AG10803 (cell line): Measurements from ENCODE around the gene PODXL2.

Experiments used
- DNase-seq: peaks from one replicate; pipeline ENCODE4 v3.0.0; 2010; ENCODE audit warnings: low read depth
- H3K4me3 ChIP-seq: 2 replicates; pipeline ENCODE4 v1.5.1; 2011; ENCODE audit warnings: mild to moderate bottlenecking, low read length, control low read depth
- TF ChIP-seq, protein P1 (sequence below): conservative IDR thresholded peaks from 2 replicates; pipeline ENCODE4 v1.5.1; 2011; ENCODE audit warnings: mild to moderate bottlenecking, low read length, control low read depth, inconsistent platforms

Gene PODXL2

DNA sequence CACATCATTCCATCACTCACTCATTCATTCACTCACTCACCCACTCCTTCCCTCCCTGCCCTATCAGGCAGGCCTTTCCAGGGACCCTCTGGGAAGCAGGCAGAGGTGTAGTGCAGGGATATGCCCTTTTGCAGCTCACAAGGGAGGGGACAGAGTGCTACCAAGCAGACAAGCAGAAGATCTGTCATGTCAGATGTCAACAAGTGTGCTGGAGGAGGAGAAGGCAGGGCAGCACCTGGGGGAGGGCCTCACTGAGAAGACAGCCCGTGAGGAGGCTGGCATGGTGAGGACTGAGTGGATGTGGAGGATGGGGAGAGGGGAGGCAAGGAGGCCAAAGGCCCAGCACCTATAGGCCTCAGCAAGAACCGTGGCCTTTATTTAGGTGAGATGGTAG, 59.0 kb downstream of the PODXL2 start:
- TF ChIP-seq, protein P1, sequence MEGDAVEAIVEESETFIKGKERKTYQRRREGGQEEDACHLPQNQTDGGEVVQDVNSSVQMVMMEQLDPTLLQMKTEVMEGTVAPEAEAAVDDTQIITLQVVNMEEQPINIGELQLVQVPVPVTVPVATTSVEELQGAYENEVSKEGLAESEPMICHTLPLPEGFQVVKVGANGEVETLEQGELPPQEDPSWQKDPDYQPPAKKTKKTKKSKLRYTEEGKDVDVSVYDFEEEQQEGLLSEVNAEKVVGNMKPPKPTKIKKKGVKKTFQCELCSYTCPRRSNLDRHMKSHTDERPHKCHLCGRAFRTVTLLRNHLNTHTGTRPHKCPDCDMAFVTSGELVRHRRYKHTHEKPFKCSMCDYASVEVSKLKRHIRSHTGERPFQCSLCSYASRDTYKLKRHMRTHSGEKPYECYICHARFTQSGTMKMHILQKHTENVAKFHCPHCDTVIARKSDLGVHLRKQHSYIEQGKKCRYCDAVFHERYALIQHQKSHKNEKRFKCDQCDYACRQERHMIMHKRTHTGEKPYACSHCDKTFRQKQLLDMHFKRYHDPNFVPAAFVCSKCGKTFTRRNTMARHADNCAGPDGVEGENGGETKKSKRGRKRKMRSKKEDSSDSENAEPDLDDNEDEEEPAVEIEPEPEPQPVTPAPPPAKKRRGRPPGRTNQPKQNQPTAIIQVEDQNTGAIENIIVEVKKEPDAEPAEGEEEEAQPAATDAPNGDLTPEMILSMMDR = no peak
- no peak for DNase-seq
- no peak overlapping the region for H3K4me3 ChIP-seq

DNA sequence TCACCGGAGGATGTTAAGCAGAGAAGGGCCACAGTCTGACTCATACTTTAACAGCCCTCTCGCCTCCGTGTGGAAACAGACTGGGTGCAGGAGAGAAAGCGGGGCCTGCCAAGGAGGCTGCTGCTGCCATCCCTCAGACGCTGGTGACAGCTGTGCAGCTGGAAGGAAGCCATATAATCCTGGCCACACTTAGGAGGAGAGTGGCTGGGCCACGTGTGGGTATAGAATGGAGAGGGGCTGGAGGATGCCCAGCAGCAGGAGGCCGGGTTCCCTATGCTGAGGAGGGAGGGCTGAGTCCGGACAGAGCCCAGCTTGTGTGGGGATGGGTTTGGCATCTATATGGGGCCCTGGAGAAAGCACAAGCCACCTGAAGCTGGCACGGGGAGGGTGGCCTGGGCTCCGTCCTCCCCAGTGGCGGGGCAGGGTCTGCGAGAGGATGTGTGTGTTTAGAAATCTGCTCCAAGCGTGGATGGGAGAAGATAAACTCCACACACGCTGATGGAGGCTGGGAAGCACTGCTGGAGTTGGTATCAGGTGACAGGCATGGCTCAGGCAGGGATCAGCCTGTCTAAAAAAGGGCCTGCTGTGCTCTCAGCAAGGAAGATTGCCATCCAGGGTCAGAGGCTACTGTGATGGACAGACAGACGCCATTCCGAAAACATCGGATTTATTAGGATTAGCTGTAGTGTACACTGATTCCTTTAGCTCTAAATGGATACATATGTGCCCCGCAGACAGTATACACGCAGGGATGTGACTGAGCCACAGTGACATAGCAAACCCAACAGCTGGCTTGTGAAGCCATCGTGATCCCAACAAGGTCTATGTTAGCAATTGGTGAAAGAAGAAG, 59.7 kb downstream of the PODXL2 start:
- H3K4me3 ChIP-seq = no peak overlapping the region
- TF ChIP-seq, protein P1 = no peak
- peak; percentile 72 for DNase-seq

DNA sequence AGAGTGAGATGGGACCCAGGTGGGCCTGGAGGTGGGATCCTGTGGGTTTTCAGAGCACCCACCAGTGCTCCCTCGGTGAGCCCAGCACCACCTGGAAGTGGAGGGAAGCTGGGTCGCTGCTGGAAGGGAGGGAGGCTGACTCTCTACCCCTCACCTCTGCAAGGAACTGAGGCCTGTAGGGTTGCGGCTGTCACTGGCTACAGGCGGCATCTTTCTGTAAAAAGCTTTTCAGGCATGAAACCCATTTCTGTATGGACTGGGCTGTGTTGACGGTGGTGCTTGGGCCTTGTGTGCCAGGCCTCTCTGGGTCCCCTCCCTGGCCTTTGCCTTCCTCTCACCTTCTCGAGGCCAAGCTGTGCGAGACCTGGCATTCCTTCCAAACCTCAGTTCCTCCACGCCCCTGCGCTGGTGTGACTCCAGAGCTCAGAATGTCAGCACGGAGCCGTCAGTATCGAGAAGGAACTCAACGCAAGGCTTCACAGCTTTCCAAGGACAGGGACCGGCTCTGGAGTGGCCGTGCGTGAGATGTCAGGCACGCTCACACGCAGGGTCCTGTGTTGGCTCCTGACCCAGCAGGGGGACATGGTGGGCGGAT, 60.4 kb downstream of the PODXL2 start:
- H3K4me3 ChIP-seq = no peak overlapping the region
- no peak for DNase-seq
- TF ChIP-seq, protein P1 = no peak

DNA sequence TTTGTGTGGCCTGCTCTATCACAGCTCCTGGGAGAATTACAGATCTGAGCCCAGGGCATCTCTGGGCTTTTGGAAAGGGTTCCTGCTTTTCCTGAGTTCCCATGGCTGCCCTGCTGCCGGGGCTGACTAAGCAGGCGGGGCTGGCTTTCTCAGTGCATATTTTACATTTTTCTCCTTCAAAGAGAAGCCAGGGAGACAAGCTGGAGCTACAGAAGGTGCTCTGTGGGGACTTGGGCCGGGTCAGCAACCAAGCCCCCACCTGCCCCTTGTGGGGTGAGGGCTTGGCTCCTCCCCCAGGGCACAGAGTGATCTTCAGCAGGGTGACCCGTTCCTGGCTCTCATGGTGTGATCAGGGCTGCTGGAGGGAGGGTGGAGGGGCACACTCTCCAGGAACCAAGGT, 61.1 kb downstream of the PODXL2 start:
- H3K4me3 ChIP-seq = no peak overlapping the region
- TF ChIP-seq, protein P1 = no peak
- DNase-seq = peak; percentile 84

DNA sequence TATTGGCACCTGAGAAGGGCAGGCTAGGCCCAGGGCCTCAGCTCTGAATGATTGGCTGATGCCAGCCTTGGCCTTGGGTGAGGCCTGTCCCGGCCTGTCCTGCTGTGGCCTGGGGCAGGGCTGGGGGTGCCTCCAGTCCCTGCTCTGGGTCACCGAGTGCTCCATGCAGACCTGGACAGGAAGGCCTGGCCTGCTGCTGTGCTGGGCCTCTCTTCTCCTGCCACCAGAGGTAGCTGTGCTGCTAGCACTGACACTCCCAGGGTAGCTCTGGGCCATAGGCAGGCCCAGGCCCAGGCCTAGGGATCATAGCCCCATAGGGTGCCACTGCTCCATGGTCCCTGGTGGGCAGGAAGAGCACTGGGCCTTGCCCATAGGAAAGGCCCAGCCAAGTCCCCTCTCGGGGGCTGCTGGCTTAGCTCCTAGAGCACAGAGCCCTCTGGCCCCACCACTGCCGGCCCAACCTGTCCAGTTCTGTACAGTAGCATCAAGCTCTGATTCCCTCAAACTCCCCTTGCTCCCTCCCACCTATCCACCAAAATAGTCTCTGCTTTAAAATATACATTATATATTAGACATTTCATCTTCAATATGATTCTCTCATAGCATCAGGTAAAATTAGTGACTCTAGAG, 62.0 kb downstream of the PODXL2 start:
- peak; percentile 80 for DNase-seq
- TF ChIP-seq, protein P1 = peak; percentile 85
- no peak overlapping the region for H3K4me3 ChIP-seq

DNA sequence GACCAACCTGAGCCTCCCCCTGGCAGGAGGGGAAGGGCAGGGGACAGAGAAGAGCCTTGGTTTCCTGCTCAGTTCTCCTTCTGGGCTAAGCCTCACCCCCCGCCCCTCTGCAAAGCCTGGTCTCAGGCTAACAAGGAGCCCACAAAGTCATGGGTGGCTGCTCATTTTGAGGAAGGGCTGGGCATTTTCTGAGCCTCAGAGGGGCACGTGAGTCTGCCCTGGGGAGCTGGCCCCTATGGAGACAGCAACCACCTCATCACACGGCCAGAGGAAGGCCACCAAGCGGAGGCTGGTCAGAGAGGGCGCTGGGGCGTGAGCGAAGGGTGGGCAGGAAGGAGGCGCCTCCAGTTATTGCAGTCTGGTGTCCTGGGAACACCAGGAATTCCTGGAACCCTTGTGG, 62.5 kb downstream of the PODXL2 start:
- TF ChIP-seq, protein P1 = no peak
- DNase-seq = no peak
- no peak overlapping the region for H3K4me3 ChIP-seq
